GM11168 (cell line): ENCODE data around the gene TSGA10IP.

Source experiments
- in situ Hi-C: fragments of 300-500 bp; cut with MboI; formaldehyde crosslinking; loops from one replicate; pipeline ENCODE4 v1.12.0; 2022; ENCODE audit warnings: low sequenced_read_pairs; ENCODE audit not compliant: unreplicated experiment

TSGA10IP gene

GRCh38 chr11:66001942-66002647, 56.8 kb downstream of the TSGA10IP start, which contains the start of the genes BANF1 and EIF1AD:
BANF1 (plus strand) TSS chr11:66002503; CDS start chr11:66003251, 748 bp downstream.
EIF1AD (minus strand) TSS chr11:66002157; CDS start chr11:66000389, 1,768 bp downstream.
- in situ Hi-C loops = no loop called here

- in situ Hi-C loops = no loop called here
Measured at GRCh38 chr11:66002648-66003225, 57.5 kb downstream of the TSGA10IP start.

GRCh38 chr11:66003291-66003690, 58.0 kb downstream of the TSGA10IP start:
- in situ Hi-C loops = no loop called here

GRCh38 chr11:66004186-66004585, 58.9 kb downstream of the TSGA10IP start:
- in situ Hi-C loops = no loop called here

GRCh38 chr11:66006134-66006890, 61.0 kb downstream of the TSGA10IP start:
- in situ Hi-C loops = no loop called here

GRCh38 chr11:66006891-66007176, 61.6 kb downstream of the TSGA10IP start:
- in situ Hi-C loops = no loop called here

GRCh38 chr11:66007201-66007634, 61.9 kb downstream of the TSGA10IP start:
- in situ Hi-C loops = no loop called here

- in situ Hi-C loops = no loop called here
Measured at GRCh38 chr11:66008095-66008467, 62.8 kb downstream of the TSGA10IP start.

GRCh38 chr11:66008468-66009101, 63.3 kb downstream of the TSGA10IP start:
- in situ Hi-C loops = no loop called here
